GM12878 (cell line): ENCODE measurements around the gene RCC1. TPM values are rescaled to one million over a fixed set of nuclear protein-coding genes. Genes with fewer than 3 reads are reported as not detected.
"Not testable (repeated sequence)": the region's sequence is repeated elsewhere in the genome, so short reads cannot be mapped to it uniquely, and the experiment has no call there.

Source experiments
- ATAC-seq: fragments of 200-7000 bp; cut with Tn5 transposase; 3 replicates; pipeline ENCODE4 v1.9.1; 2020; ENCODE audit warnings: mild to moderate bottlenecking, moderate library complexity
- BruUV-seq: library from RNA; stranded (reverse); fragments of 400-500 nt; replicated peaks from 2 replicates; lab custom pipeline; 2021; lab: Mats Ljungman, UMichigan
- CTCF ChIA-PET: fragments of 300-600 bp; sonication (Branson Sonifier 250); formaldehyde crosslinking; extraction: SDS; loops from one replicate; lab custom pipeline; 2021; ENCODE audit warnings: inconsistent platforms; lab: Yijun Ruan, JAX
- POLR2A ChIA-PET: fragments of 350-600 bp; formaldehyde crosslinking; extraction: SDS; loops from one replicate; lab custom pipeline; 2021; ENCODE audit warnings: inconsistent platforms; lab: Charles Lee
- RAD21 ChIA-PET: fragments of 300-600 bp; sonication (Branson Sonifier 250); formaldehyde crosslinking; loops from one replicate; lab custom pipeline; 2023; ENCODE audit warnings: antibody characterized with exemption; ENCODE audit not compliant: unreplicated experiment; lab: Charles Lee
- SMC1A ChIA-PET: fragments of 300-600 bp; sonication (Branson Sonifier 250); formaldehyde crosslinking; loops from one replicate; lab custom pipeline; 2023; ENCODE audit not compliant: unreplicated experiment, uncharacterized antibody; lab: Charles Lee
- DNase-seq: peaks from one replicate; pipeline ENCODE4 v3.0.0-alpha.2; 2011; ENCODE audit warnings: low read depth, low spot score
- FAIRE-seq: peaks from 3 replicates; lab custom pipeline; 2011; peaks lifted over from hg19 to GRCh38; lab: Jason Lieb, UNC
- H2AFZ ChIP-seq: 2 replicates; pipeline ENCODE4 v1.6.0; 2011; ENCODE audit warnings: low read depth, low read length, control low read depth; ENCODE audit not compliant: control insufficient read depth
- H3K27ac ChIP-seq: 2 replicates; pipeline ENCODE4 v1.5.1; 2011; ENCODE audit warnings: control low read depth; ENCODE audit not compliant: control insufficient read depth, insufficient read depth
- H3K27me3 ChIP-seq, 2 experiments: replicated peaks in 1 of 2; 2 replicates each; pipeline versions ENCODE4 v1.6.0 to v1.6.1; 2011; ENCODE audit warnings: low read length in 1 of 2; ENCODE audit not compliant: control insufficient read depth in 2 of 2, insufficient read depth in 2 of 2
- H3K36me3 ChIP-seq, 2 experiments: 2 replicates each; pipeline ENCODE4 v1.5.1; 2011; ENCODE audit warnings: low read length in 1 of 2; ENCODE audit not compliant: control insufficient read depth in 2 of 2, insufficient read depth in 2 of 2
- H3K4me1 ChIP-seq: 2 replicates; pipeline ENCODE4 v1.6.1; 2011; ENCODE audit warnings: mild to moderate bottlenecking, low read length, moderate library complexity, mixed read lengths; ENCODE audit not compliant: control insufficient read depth, insufficient read depth
- H3K4me2 ChIP-seq: 2 replicates; pipeline ENCODE4 v1.6.0; 2011; ENCODE audit warnings: control low read depth; ENCODE audit not compliant: control insufficient read depth, insufficient read depth
- H3K4me3 ChIP-seq: fragments of 200-600 bp; sonication (generic); 2 replicates; pipeline ENCODE4 v1.5.1; 2016
- H3K79me2 ChIP-seq: 2 replicates; pipeline ENCODE4 v1.6.0; 2011; ENCODE audit warnings: low read length; ENCODE audit not compliant: control insufficient read depth, insufficient read depth
- H3K9ac ChIP-seq: 2 replicates; pipeline ENCODE4 v1.8.0; 2011; ENCODE audit warnings: low read length, control low read depth, mixed read lengths; ENCODE audit not compliant: control insufficient read depth, insufficient read depth
- H3K9me3 ChIP-seq: replicated peaks from 3 replicates; pipeline ENCODE4 v1.5.1; 2011; ENCODE audit warnings: mild to moderate bottlenecking, low read length; ENCODE audit not compliant: control insufficient read depth, insufficient read depth
- H4K20me1 ChIP-seq: 2 replicates; pipeline ENCODE4 v1.6.0; 2011; ENCODE audit not compliant: control insufficient read depth, insufficient read depth
- BHLHE40 ChIP-seq, 2 experiments: fragments of 450-650 bp in 1 of 2; IDR thresholded peaks; 2 replicates each; pipeline ENCODE4 v1.6.1; 2011 to 2017; ENCODE audit warnings: low read depth in 2 of 2, borderline replicate concordance in 1 of 2, improper control_type of control experiment in 1 of 2, low read length in 1 of 2, mild to moderate bottlenecking in 1 of 2
- EGR1 ChIP-seq, 2 experiments: IDR thresholded peaks; 1 replicate in 1 of 2; 2 replicates in 1 of 2; pipeline ENCODE4 v1.6.1; 2011 to 2012; ENCODE audit warnings: low read depth in 2 of 2, low read length in 2 of 2, borderline replicate concordance in 1 of 2, mild to moderate bottlenecking in 1 of 2, moderate library complexity in 1 of 2
- MLLT1 ChIP-seq: fragments of 450-650 bp; IDR thresholded peaks from 2 replicates; pipeline ENCODE4 v1.6.1; 2016; ENCODE audit warnings: mild to moderate bottlenecking
- NR2F1 ChIP-seq: fragments of 450-650 bp; conservative IDR thresholded peaks from 2 replicates; pipeline ENCODE4 v1.6.1; 2017; ENCODE audit warnings: mild to moderate bottlenecking
- WGBS: methylation state at CpG from one replicate; pipeline ENCODE4 v1.1.6; 2016; ENCODE audit warnings: low lambda C conversion rate; ENCODE audit not compliant: insufficient replicate concordance, insufficient coverage; ENCODE audit errors: missing lambda C conversion rate; 5-methylcytosine and 5-hydroxymethylcytosine counted together
- in situ Hi-C: fragments of 300-500 bp; cut with MboI; formaldehyde crosslinking; loops from 9 replicates; pipeline ENCODE4 v1.14.3; 2018; ENCODE audit warnings: mixed read lengths
- intact Hi-C: fragments of 100-400 bp; cut with micrococcal nuclease; formaldehyde crosslinking; loops from one replicate; pipeline ENCODE4 v1.14.2; 2022; ENCODE audit not compliant: unreplicated experiment
- polyA plus RNA-seq, 11 experiments: library from polyadenylated mRNA; depleted of rRNA in 4 of 11; unstranded in 6 of 11; stranded (reverse) in 5 of 11; fragments of >200 nt; fragmentation: Nextera tagmentation in 4 of 11; fragmentation: Illumina TruSeq in 1 of 11; extraction: Ambion mirVana in 4 of 11; extraction: Trizol in 1 of 11; gene quantifications; 1 replicate in 1 of 11; 2 replicates in 10 of 11; pipeline versions ENCODE4 v1.2.1 to v1.2.3, GENCODE V29; 2011 to 2016; ENCODE audit warnings: inconsistent platforms in 2 of 11, missing spikeins in 2 of 11, low read depth in 1 of 11
- total RNA-seq, 4 experiments: library from RNA; depleted of rRNA in 3 of 4; stranded (reverse); fragments of >200 nt in 3 of 4; fragmentation: Illumina TruSeq in 1 of 4; extraction: Trizol in 1 of 4; gene quantifications; 2 replicates each; pipeline versions ENCODE4 v1.2.1 to v1.2.3, GENCODE V29; 2013 to 2021

The RCC1 gene
- total and polyA plus RNA-seq, 10 of the 15 experiments (the other 5 are each of a cell fraction or from before 2014, with no cell fraction given) = 8.3 to 99.4 (median 74.6) TPM

- RAD21 ChIA-PET = interaction anchor here (0.6 to 1.9 kb wide), 3 partner anchors 34 to 84 kb away, joined by 3 to 8 read pairs (median 3); no protein-coding TSS in a partner anchor
- Histone ChIP-seq H4K20me1 (no peaks in the 10 kb centered on the region), H3K9ac (0 out of 2 replicates have a peak overlapping the region, but pooled peaks have one; percentile 25), H3K4me2 (peak overlapping the region; percentile 36), H2AFZ (no peak overlapping the region), H3K4me3 (0 out of 2 replicates have a peak overlapping the region, but pooled peaks have one; percentile 20), H3K79me2 (peaks cover 50% of the 10 kb centered on the region), H3K27me3 (no peaks in the 10 kb centered on the region), H3K36me3 (peaks cover 0 to 6% of the 10 kb centered on the region in 2 experiments; a peak in 3 of 4 replicates), H3K4me1 (peaks cover 18% of the 10 kb centered on the region), H3K27ac (no peak overlapping the region), H3K9me3 (no peaks in the 10 kb centered on the region)
- intact Hi-C loops (loop anchor here (2.0 to 5.0 kb wide), 4 partner anchors 33 to 357 kb away; partner anchors contain the start of genes TAF12 and TRNAU1AP), in situ Hi-C loops (loop anchor here (5.0 kb wide), 2 partner anchors 82 to 357 kb away; no protein-coding TSS in a partner anchor)
- CTCF ChIA-PET = interaction anchor here (0.7 to 8.0 kb wide), 8 partner anchors 9 to 357 kb away, joined by 3 to 49 read pairs (median 4); no protein-coding TSS in a partner anchor
- 59% methylated on average over 10 of the region's 10 CpGs for whole genome bisulfite sequencing
- POLR2A ChIA-PET = interaction anchor here (0.5 to 1.6 kb wide), 6 partner anchors 12 to 114 kb away, joined by 3 to 6 read pairs (median 4); no protein-coding TSS in a partner anchor
- no peak for FAIRE-seq
- TF ChIP-seq EGR1 (IDR thresholded peaks at IDR 0.05; ENCODE audit: borderline replicate concordance in 1 of 2, low read depth in 2 of 2, low read length in 2 of 2) (no peak), NR2F1 (0 out of 2 replicates have a peak, but pooled peaks have one; percentile 17)
- no TSS peak for BruUV-seq
- SMC1A ChIA-PET = interaction anchor here (0.5 to 8.4 kb wide), 5 partner anchors 32 to 332 kb away, joined by 3 to 57 read pairs (median 5); no protein-coding TSS in a partner anchor
- no peak for DNase-seq
- ATAC-seq = no peak
Observed at GRCh38 chr1:28519946-28520725, 14.3 kb downstream of the RCC1 start.

GRCh38 chr1:28520796-28521195 lies 15.0 kb downstream of the RCC1 start:
- H3K4me2 ChIP-seq = peak overlapping the region; percentile 36; the same call in 1 of the 2 replicates
- H3K79me2 ChIP-seq = peaks cover 53% of the 10 kb centered on the region
- intact Hi-C loops, H3K9ac ChIP-seq, in situ Hi-C loops, H3K36me3 ChIP-seq, H3K27me3 ChIP-seq, DNase-seq, ATAC-seq, H4K20me1 ChIP-seq, BruUV-seq, H3K9me3 ChIP-seq, H2AFZ ChIP-seq, H3K27ac ChIP-seq, FAIRE-seq: not testable (repeated sequence)
- RAD21 ChIA-PET = interaction anchor here (1.9 kb wide), 1 partner anchor 83 kb away, joined by 8 read pairs; no protein-coding TSS in a partner anchor
- CTCF ChIA-PET = interaction anchor here (0.6 to 8.0 kb wide), 7 partner anchors 10 to 357 kb away, joined by 3 to 49 read pairs (median 4); no protein-coding TSS in a partner anchor
- SMC1A ChIA-PET = interaction anchor here (0.5 to 8.4 kb wide), 4 partner anchors 32 to 331 kb away, joined by 3 to 57 read pairs (median 25); no protein-coding TSS in a partner anchor
- H3K4me3 ChIP-seq = 0 out of 2 replicates have a peak overlapping the region, but pooled peaks have one; percentile 20
- POLR2A ChIA-PET = interaction anchor here (0.6 to 1.6 kb wide), 3 partner anchors 12 to 201 kb away, joined by 3 to 6 read pairs (median 5); no protein-coding TSS in a partner anchor
- peaks cover 18% of the 10 kb centered on the region for H3K4me1 ChIP-seq
- WGBS = 80% methylated on average over 12 of the region's 12 CpGs
- TF ChIP-seq BHLHE40 (IDR thresholded peaks at IDR 0.05; ENCODE audit: borderline replicate concordance in 1 of 2, low read depth in 2 of 2, low read length in 1 of 2) (peak in 1 of 2 experiments; percentile 18; a peak in 1 of 4 replicates), MLLT1 (peak; percentile 62; the same call in 1 of the 2 replicates)
